ENCODE results near the gene STXBP6.

STXBP6 gene

GRCh38 chr14:25092258-25092740, 42.4 kb upstream of the STXBP6 start:
- Histone ChIP-seq H3K4me3 (ENCODE audit: severe bottlenecking) (no peak overlapping the region), H3K4me1 (ENCODE audit: insufficient read depth, poor library complexity, severe bottlenecking) (no peaks in the 10 kb centered on the region), H3K27ac (ENCODE audit: poor library complexity, severe bottlenecking) (no peak overlapping the region), H3K9me3 (ENCODE audit: severe bottlenecking) (no peaks in the 10 kb centered on the region), H3K36me3 (ENCODE audit: low read depth) (no peaks in the 10 kb centered on the region), H3K27me3 (ENCODE audit: insufficient read depth, poor library complexity, severe bottlenecking) (no peaks in the 10 kb centered on the region)
- TF ChIP-seq CTCF (IDR thresholded peaks at IDR 0.05; ENCODE audit: poor library complexity, severe bottlenecking): no peak
- DNase-seq (ENCODE audit: low spot score) (no peak), ATAC-seq (ENCODE audit: low read depth) (no peak)

GRCh38 chr14:25090716-25091454, 40.9 kb upstream of the STXBP6 start:
- no peaks in the 10 kb centered on the region for H3K36me3 ChIP-seq (ENCODE audit: low read depth)
- H3K4me3 ChIP-seq (ENCODE audit: severe bottlenecking): no peak overlapping the region
- TF ChIP-seq CTCF (IDR thresholded peaks at IDR 0.05; ENCODE audit: poor library complexity, severe bottlenecking): no peak
- peaks cover 5% of the 10 kb centered on the region for H3K27me3 ChIP-seq (ENCODE audit: insufficient read depth, poor library complexity, severe bottlenecking)
- H3K9me3 ChIP-seq (ENCODE audit: severe bottlenecking): no peaks in the 10 kb centered on the region
- H3K27ac ChIP-seq (ENCODE audit: poor library complexity, severe bottlenecking): no peak overlapping the region
- DNase-seq (ENCODE audit: low spot score): no peak
- ATAC-seq (ENCODE audit: low read depth): peak; percentile 88
- no peaks in the 10 kb centered on the region for H3K4me1 ChIP-seq (ENCODE audit: insufficient read depth, poor library complexity, severe bottlenecking)

- no peak for TF ChIP-seq CTCF (IDR thresholded peaks at IDR 0.05; ENCODE audit: poor library complexity, severe bottlenecking)
- no peaks in the 10 kb centered on the region for H3K36me3 ChIP-seq (ENCODE audit: low read depth)
- H3K27me3 ChIP-seq (ENCODE audit: insufficient read depth, poor library complexity, severe bottlenecking): peaks cover 9% of the 10 kb centered on the region
- ATAC-seq (ENCODE audit: low read depth): no peak
- no peaks in the 10 kb centered on the region for H3K4me1 ChIP-seq (ENCODE audit: insufficient read depth, poor library complexity, severe bottlenecking)
- no peak for DNase-seq (ENCODE audit: low spot score)
- H3K4me3 ChIP-seq (ENCODE audit: severe bottlenecking): no peak overlapping the region
- no peak overlapping the region for H3K27ac ChIP-seq (ENCODE audit: poor library complexity, severe bottlenecking)
- no peaks in the 10 kb centered on the region for H3K9me3 ChIP-seq (ENCODE audit: severe bottlenecking)
Measured at GRCh38 chr14:25090256-25090655, 40.3 kb upstream of the STXBP6 start.

DNA sequence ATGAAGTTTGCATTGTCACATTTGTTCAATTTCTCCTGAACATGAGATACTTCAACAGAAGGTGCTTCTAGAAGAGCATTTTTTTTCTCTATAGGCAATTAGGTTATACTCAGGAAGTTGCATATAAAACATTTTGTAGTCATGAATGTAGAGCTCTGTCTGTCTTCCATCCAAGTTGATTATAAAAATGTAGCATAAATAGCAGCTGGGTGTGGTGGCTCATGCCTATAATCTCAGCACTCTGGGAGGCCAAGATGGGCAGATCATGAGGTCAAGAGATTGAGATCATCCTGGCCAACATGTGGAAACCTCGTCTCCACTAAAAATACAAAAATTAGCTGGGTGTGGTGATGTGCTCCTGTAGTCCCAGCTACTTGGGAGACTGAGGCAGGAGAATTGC, 39.5 kb upstream of the STXBP6 start:
- DNase-seq (ENCODE audit: low spot score): no peak
- no peaks in the 10 kb centered on the region for H3K9me3 ChIP-seq (ENCODE audit: severe bottlenecking)
- TF ChIP-seq CTCF (IDR thresholded peaks at IDR 0.05; ENCODE audit: poor library complexity, severe bottlenecking): no peak
- peaks cover 15% of the 10 kb centered on the region for H3K27me3 ChIP-seq (ENCODE audit: insufficient read depth, poor library complexity, severe bottlenecking)
- ATAC-seq (ENCODE audit: low read depth): no peak
- H3K4me3 ChIP-seq (ENCODE audit: severe bottlenecking): no peak overlapping the region
- no peak overlapping the region for H3K27ac ChIP-seq (ENCODE audit: poor library complexity, severe bottlenecking)
- no peaks in the 10 kb centered on the region for H3K4me1 ChIP-seq (ENCODE audit: insufficient read depth, poor library complexity, severe bottlenecking)
- H3K36me3 ChIP-seq (ENCODE audit: low read depth): no peaks in the 10 kb centered on the region

- ATAC-seq (ENCODE audit: low read depth) (no peak), DNase-seq (ENCODE audit: low spot score) (no peak)
- Histone ChIP-seq H3K9me3 (ENCODE audit: severe bottlenecking) (no peaks in the 10 kb centered on the region), H3K27ac (ENCODE audit: poor library complexity, severe bottlenecking) (no peak overlapping the region), H3K4me3 (ENCODE audit: severe bottlenecking) (no peak overlapping the region), H3K36me3 (ENCODE audit: low read depth) (no peaks in the 10 kb centered on the region), H3K4me1 (ENCODE audit: insufficient read depth, poor library complexity, severe bottlenecking) (no peaks in the 10 kb centered on the region), H3K27me3 (ENCODE audit: insufficient read depth, poor library complexity, severe bottlenecking) (peaks cover 17% of the 10 kb centered on the region)
- no peak for TF ChIP-seq CTCF (IDR thresholded peaks at IDR 0.05; ENCODE audit: poor library complexity, severe bottlenecking)
Measured at GRCh38 chr14:25086821-25087396, 37.0 kb upstream of the STXBP6 start.
